Tibial artery (tissue), 4 donors: ENCODE measurements around the gene SNX5.
A peak's percentile ranks its signal among the peaks of the same experiment; 100 is the strongest.

Experiments used
- DNase-seq, 2 donors: peaks; one replicate each; pipeline ENCODE4 v3.0.0-alpha.2; 2019
- H3K27ac ChIP-seq, 2 donors: fragments of 200-600 bp; sonication (generic) in 1 of 2; 1 replicate in 1 of 2; 2 replicates in 1 of 2; pipeline ENCODE4 v1.5.1; 2018 to 2019; ENCODE audit warnings: mild to moderate bottlenecking in 1 of 2
- H3K27me3 ChIP-seq, 2 donors: fragments of 200-600 bp; sonication (generic) in 1 of 2; one replicate each; pipeline versions ENCODE4 v1.5.1 to v1.6.0; 2016 to 2019
- H3K36me3 ChIP-seq, 3 donors: fragments of 200-600 bp; sonication (generic) in 2 of 3; one replicate each; pipeline ENCODE4 v1.5.1; 2016 to 2019; ENCODE audit warnings: mild to moderate bottlenecking in 2 of 3
- H3K4me1 ChIP-seq, 4 donors: fragments of 200-600 bp; sonication (generic) in 2 of 4; 1 replicate in 3 of 4; 2 replicates in 1 of 4; pipeline ENCODE4 v1.5.1; 2016 to 2019
- H3K4me3 ChIP-seq, 2 donors: fragments of 200-600 bp; sonication (generic) in 1 of 2; 1 replicate in 1 of 2; 2 replicates in 1 of 2; pipeline ENCODE4 v1.5.1; 2018 to 2019; ENCODE audit warnings: mild to moderate bottlenecking in 2 of 2
- H3K9me3 ChIP-seq, 3 donors: fragments of 200-600 bp; sonication (generic) in 1 of 3; one replicate each; pipeline ENCODE4 v1.5.1; 2016 to 2019
- intact Hi-C: fragments of 100-400 bp; cut with DNase I; formaldehyde crosslinking; loops from one replicate; pipeline ENCODE4 v1.15.0; 2023; ENCODE audit warnings: low total_unique reads
- TF ChIP-seq, protein P1 (sequence below), 2 experiments: fragments of 200-600 bp in 1 of 2; fragments of 450-650 bp in 1 of 2; IDR thresholded peaks; one replicate each; pipeline ENCODE4 v1.5.1; 2017 to 2019; ENCODE audit warnings: antibody characterized with exemption in 2 of 2, mild to moderate bottlenecking in 1 of 2, moderate library complexity in 1 of 2

SNX5 gene

DNA sequence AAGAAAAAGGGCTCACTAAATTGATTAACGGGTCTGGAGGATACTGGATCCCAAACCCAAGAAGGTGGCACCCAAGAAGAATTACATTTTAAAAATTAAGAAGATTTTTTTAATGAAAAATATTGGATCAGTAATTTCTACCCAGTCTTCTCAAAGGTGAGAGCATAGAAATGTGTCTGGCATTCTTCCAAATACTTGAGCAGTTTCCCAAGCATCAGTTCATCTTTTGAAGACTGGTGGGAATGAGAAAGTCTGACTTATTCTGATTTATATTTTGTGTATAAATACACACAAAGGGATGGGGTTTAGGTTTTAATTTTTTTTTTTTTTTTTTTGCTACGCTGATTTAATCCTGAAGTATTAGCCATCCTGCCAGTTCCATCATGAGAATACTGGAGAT lies 3.5 kb upstream of the SNX5 start:
- Histone ChIP-seq H3K27ac (peak overlapping the region; percentile 88 to 93), H3K27me3 (no peaks in the 10 kb centered on the region), H3K9me3 (no peaks in the 10 kb centered on the region), H3K36me3 (peaks cover 0 to 15% (median 12%) of the 10 kb centered on the region in 3 donors), H3K4me3 (peak overlapping the region; percentile 67 to 89), H3K4me1 (peaks cover 0 to 63% (median 26%) of the 10 kb centered on the region in 4 donors)
- TF ChIP-seq, protein P1, sequence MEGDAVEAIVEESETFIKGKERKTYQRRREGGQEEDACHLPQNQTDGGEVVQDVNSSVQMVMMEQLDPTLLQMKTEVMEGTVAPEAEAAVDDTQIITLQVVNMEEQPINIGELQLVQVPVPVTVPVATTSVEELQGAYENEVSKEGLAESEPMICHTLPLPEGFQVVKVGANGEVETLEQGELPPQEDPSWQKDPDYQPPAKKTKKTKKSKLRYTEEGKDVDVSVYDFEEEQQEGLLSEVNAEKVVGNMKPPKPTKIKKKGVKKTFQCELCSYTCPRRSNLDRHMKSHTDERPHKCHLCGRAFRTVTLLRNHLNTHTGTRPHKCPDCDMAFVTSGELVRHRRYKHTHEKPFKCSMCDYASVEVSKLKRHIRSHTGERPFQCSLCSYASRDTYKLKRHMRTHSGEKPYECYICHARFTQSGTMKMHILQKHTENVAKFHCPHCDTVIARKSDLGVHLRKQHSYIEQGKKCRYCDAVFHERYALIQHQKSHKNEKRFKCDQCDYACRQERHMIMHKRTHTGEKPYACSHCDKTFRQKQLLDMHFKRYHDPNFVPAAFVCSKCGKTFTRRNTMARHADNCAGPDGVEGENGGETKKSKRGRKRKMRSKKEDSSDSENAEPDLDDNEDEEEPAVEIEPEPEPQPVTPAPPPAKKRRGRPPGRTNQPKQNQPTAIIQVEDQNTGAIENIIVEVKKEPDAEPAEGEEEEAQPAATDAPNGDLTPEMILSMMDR (IDR thresholded peaks at IDR 0.05): no peak
- intact Hi-C loops: no loop called here
- no peak for DNase-seq

GRCh38 chr20:17971300-17972013 lies 2.9 kb upstream of the SNX5 start:
- H3K27ac ChIP-seq: peak overlapping the region; percentile 88 to 93
- peak overlapping the region; percentile 67 to 89 for H3K4me3 ChIP-seq
- peaks cover 0 to 69% (median 30%) of the 10 kb centered on the region in 4 donors for H3K4me1 ChIP-seq
- intact Hi-C loops: no loop called here
- TF ChIP-seq, protein P1 (IDR thresholded peaks at IDR 0.05): no peak
- no peak for DNase-seq
- H3K36me3 ChIP-seq: peaks cover 0 to 9% (median 8%) of the 10 kb centered on the region in 3 donors
- H3K9me3 ChIP-seq: no peaks in the 10 kb centered on the region
- no peaks in the 10 kb centered on the region for H3K27me3 ChIP-seq

DNA sequence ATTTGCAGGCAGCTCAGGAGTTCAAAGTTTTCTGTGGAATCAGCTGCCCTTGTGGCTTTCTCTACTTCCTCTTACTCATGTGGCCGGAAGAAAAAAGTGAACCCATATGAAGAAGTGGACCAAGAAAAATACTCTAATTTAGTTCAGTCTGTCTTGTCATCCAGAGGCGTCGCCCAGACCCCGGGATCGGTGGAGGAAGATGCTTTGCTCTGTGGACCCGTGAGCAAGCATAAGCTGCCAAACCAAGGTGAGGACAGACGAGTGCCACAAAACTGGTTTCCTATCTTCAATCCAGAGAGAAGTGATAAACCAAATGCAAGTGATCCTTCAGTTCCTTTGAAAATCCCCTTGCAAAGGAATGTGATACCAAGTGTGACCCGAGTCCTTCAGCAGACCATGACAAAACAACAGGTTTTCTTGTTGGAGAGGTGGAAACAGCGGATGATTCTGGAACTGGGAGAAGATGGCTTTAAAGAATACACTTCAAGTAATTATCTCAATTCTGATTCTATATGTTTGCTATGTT lies 1.4 kb upstream of the SNX5 start:
- intact Hi-C loops: no loop called here
- Histone ChIP-seq H3K36me3 (no peaks in the 10 kb centered on the region), H3K4me3 (peak overlapping the region; percentile 67 to 89), H3K27ac (peak overlapping the region; percentile 88 to 93), H3K9me3 (no peaks in the 10 kb centered on the region), H3K27me3 (no peaks in the 10 kb centered on the region), H3K4me1 (peaks cover 0 to 78% (median 42%) of the 10 kb centered on the region in 4 donors)
- peak in 1 of 2 donors; percentile 36 for DNase-seq
- TF ChIP-seq, protein P1 (IDR thresholded peaks at IDR 0.05): no peak

DNA sequence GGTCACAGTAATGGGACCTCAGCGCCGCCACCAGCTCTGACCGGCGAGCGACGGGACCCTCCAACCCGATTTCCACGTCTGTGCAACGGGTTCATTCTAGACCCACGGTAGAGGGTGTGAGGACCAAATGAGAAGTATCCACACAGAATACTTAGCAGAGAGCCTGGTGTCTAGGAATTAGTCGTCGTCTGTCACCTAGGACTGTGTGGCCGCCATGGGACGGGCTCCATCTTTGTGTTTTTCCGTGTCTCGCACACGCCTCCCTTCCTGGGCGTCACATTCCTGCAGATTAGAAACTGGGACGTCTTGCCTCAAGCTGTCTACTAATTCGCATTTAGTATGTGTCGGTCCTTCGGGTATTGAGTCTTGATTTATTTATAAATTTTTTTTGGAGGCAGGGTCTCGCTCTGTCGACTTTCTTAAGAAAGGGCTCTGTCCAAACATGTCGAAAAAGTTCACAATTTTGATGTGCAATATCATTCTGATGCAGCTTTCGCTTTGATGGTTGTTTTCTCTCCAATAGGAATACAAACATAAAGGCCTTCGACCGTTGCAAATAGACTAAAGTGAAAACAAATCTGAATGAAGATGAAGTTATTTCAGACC lies 787 bp upstream of the SNX5 start:
- TF ChIP-seq, protein P1 (IDR thresholded peaks at IDR 0.05): no peak
- peak overlapping the region; percentile 67 to 89 for H3K4me3 ChIP-seq
- no peaks in the 10 kb centered on the region for H3K36me3 ChIP-seq
- no peaks in the 10 kb centered on the region for H3K9me3 ChIP-seq
- H3K27me3 ChIP-seq: no peaks in the 10 kb centered on the region
- peaks cover 0 to 78% (median 44%) of the 10 kb centered on the region in 4 donors for H3K4me1 ChIP-seq
- DNase-seq: peak in 1 of 2 donors; percentile 35
- intact Hi-C loops: no loop called here
- H3K27ac ChIP-seq: peak overlapping the region; percentile 88 to 93

DNA sequence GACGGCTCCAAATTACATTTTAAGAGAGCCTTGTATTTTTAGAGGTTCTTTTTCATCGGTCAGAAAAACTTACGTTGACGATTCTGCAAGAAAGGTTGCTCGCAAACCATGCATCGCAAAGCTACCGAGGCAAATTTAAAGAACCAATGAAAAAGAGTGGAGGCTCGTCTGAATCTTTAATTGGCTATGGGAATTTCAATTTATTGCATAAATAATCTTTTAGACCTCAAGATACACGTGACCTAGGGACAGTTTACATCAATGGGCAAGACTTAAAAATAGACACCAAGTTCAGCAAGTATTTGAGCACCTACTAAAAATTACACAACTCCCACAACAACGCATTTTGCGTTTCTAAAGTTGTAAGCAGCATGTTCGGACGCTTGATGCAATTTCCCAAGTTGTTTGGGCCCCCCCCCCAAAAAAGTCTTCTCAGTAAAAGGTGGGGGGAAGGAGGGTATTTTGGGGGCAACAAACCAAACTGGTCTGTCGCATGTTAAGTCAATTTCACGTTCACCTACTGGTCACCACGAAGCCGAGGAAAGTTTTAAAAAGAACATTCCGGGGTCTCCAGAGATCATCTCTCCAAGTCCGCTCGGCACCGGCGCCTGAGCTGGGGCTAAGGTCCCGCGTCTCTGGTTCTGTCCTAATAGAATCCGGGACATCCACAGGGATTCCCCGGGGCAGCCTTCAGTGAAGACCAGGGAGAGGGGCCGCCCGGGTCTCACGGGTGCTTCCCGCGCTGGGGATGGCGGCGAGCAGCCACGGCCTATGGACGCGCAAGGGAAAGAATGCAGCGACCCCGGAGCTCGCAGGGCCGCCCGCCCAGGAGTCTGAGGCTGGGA lies 851 bp downstream of the SNX5 start:
- Histone ChIP-seq H3K36me3 (peaks cover 0 to 3% (median 0%) of the 10 kb centered on the region in 3 donors), H3K27ac (peak overlapping the region; percentile 88 to 93), H3K27me3 (no peaks in the 10 kb centered on the region), H3K4me3 (peak overlapping the region; percentile 67 to 89), H3K9me3 (no peaks in the 10 kb centered on the region), H3K4me1 (peaks cover 0 to 78% (median 37%) of the 10 kb centered on the region in 4 donors)
- intact Hi-C loops: no loop called here
- DNase-seq: peak in 1 of 2 donors; percentile 35
- TF ChIP-seq, protein P1 (IDR thresholded peaks at IDR 0.05): no peak
